Endothelial cell of umbilical vein (primary cell): ENCODE measurements around the gene ABLIM1. TPM values are rescaled to one million over a fixed set of nuclear protein-coding genes. Genes with fewer than 3 reads are reported as not detected.

Source experiments
- BruUV-seq: library from RNA; stranded (reverse); fragments of 400-500 nt; replicated peaks from 2 replicates; lab custom pipeline; 2021; lab: Mats Ljungman, UMichigan
- CTCF ChIA-PET: fragments of 300-600, 350-600 bp; sonication (Branson Sonifier 250); formaldehyde crosslinking; loops from one replicate; lab custom pipeline; 2021; ENCODE audit warnings: antibody characterized with exemption, inconsistent platforms; lab: Charles Lee
- POLR2A ChIA-PET: fragments of 300-600, 350-600 bp; sonication (Branson Sonifier 250); formaldehyde crosslinking; loops from one replicate; lab custom pipeline; 2021; ENCODE audit warnings: antibody characterized with exemption, inconsistent platforms; lab: Charles Lee
- DNase-seq: peaks from one replicate; pipeline ENCODE4 v3.0.0-alpha.2; 2011; ENCODE audit warnings: low read depth, low spot score
- FAIRE-seq: peaks from 2 replicates; lab custom pipeline; 2011; peaks lifted over from hg19 to GRCh38; lab: Jason Lieb, UNC
- H2AFZ ChIP-seq: 2 replicates; pipeline ENCODE4 v1.6.0; 2012; ENCODE audit warnings: low read depth, low read length, control low read depth, inconsistent platforms
- H3K27ac ChIP-seq: 2 replicates; pipeline ENCODE4 v1.5.1; 2011; ENCODE audit warnings: low read depth, mild to moderate bottlenecking, control low read depth, low read length, moderate library complexity; ENCODE audit not compliant: insufficient read depth
- H3K27me3 ChIP-seq, 2 experiments: 2 replicates each; pipeline versions ENCODE4 v1.6.0 to v1.6.1; 2011; ENCODE audit warnings: low read length in 2 of 2, mixed read lengths in 1 of 2; ENCODE audit not compliant: control insufficient read depth in 2 of 2, insufficient read depth in 2 of 2
- H3K36me3 ChIP-seq, 2 experiments: 2 replicates in 1 of 2; 3 replicates in 1 of 2; pipeline ENCODE4 v1.5.1; 2011; ENCODE audit warnings: low read length in 2 of 2, mild to moderate bottlenecking in 1 of 2, moderate library complexity in 1 of 2; ENCODE audit not compliant: control insufficient read depth in 2 of 2, insufficient read depth in 2 of 2; ENCODE audit errors: extremely low read depth in 1 of 2
- H3K4me1 ChIP-seq: 3 replicates; pipeline ENCODE4 v1.5.1; 2011; ENCODE audit warnings: mild to moderate bottlenecking, low read length; ENCODE audit not compliant: control insufficient read depth, insufficient read depth; ENCODE audit errors: extremely low read depth
- H3K4me2 ChIP-seq: 2 replicates; pipeline ENCODE4 v1.6.1; 2011; ENCODE audit warnings: low read length, control low read depth, mixed read lengths; ENCODE audit not compliant: insufficient read depth
- H3K4me3 ChIP-seq, 3 experiments: fragments of 200-600 bp in 1 of 3; sonication (generic), shearing (Covaris generic) in 1 of 3; replicated peaks in 1 of 3; 2 replicates each; pipeline ENCODE4 v1.5.1; 2011 to 2016; ENCODE audit warnings: control low read depth in 3 of 3, low read length in 3 of 3, mild to moderate bottlenecking in 2 of 3, inconsistent platforms in 1 of 3, low read depth in 1 of 3, moderate library complexity in 1 of 3; ENCODE audit not compliant: insufficient read depth in 1 of 3
- H3K79me2 ChIP-seq: 2 replicates; pipeline ENCODE4 v1.6.0; 2012; ENCODE audit warnings: low read length, inconsistent platforms; ENCODE audit not compliant: control insufficient read depth, insufficient read depth
- H3K9ac ChIP-seq: replicated peaks from 2 replicates; pipeline ENCODE3; 2011; ENCODE audit warnings: low read length, control low read depth; ENCODE audit not compliant: insufficient read depth; ENCODE audit errors: extremely low read depth
- H3K9me1 ChIP-seq: replicated peaks from 3 replicates; pipeline ENCODE4 v1.6.0; 2011; ENCODE audit warnings: mild to moderate bottlenecking, low read length; ENCODE audit not compliant: control insufficient read depth, insufficient read depth; ENCODE audit errors: extremely low read depth
- H3K9me3 ChIP-seq: replicated peaks from 2 replicates; pipeline ENCODE4 v1.5.1; 2012; ENCODE audit warnings: low read length, inconsistent platforms; ENCODE audit not compliant: control insufficient read depth, insufficient read depth
- H4K20me1 ChIP-seq: replicated peaks from 2 replicates; pipeline ENCODE3; 2011; ENCODE audit warnings: mild to moderate bottlenecking, low read length; ENCODE audit not compliant: control insufficient read depth, insufficient read depth; ENCODE audit errors: extremely low read depth
- CTCF ChIP-seq, 2 donors: IDR thresholded peaks; 1 replicate in 1 of 2; 2 replicates in 1 of 2; pipeline ENCODE4 v1.5.1; 2011; ENCODE audit warnings: low read length in 2 of 2, mild to moderate bottlenecking in 2 of 2, moderate library complexity in 2 of 2, control low read depth in 1 of 2, inconsistent platforms in 1 of 2, low read depth in 1 of 2; ENCODE audit not compliant: insufficient read depth in 1 of 2; ENCODE audit errors: extremely low read depth in 1 of 2
- EZH2 ChIP-seq: IDR thresholded peaks from 2 replicates; pipeline ENCODE4 v1.6.1; 2012; ENCODE audit warnings: borderline replicate concordance, low read depth, mild to moderate bottlenecking, moderate library complexity, low read length, inconsistent platforms; ENCODE audit not compliant: severe bottlenecking
- FOS ChIP-seq: IDR thresholded peaks from 2 replicates; pipeline ENCODE4 v1.6.1; 2011; ENCODE audit warnings: mild to moderate bottlenecking, low read length, moderate library complexity, borderline replicate concordance; ENCODE audit not compliant: insufficient read depth
- GATA2 ChIP-seq: IDR thresholded peaks from 2 replicates; pipeline ENCODE4 v1.7.0; 2011; ENCODE audit warnings: low read depth, mild to moderate bottlenecking, moderate library complexity, mixed read lengths, low read length; ENCODE audit not compliant: insufficient read length, insufficient read depth
- JUN ChIP-seq: IDR thresholded peaks from 2 replicates; pipeline ENCODE4 v1.6.1; 2011; ENCODE audit warnings: borderline replicate concordance, low read depth; ENCODE audit not compliant: insufficient read length, insufficient read depth
- MAX ChIP-seq: IDR thresholded peaks from 2 replicates; pipeline ENCODE4 v1.6.1; 2011; ENCODE audit not compliant: insufficient read depth, insufficient read length
- MYC ChIP-seq: IDR thresholded peaks from one replicate; pipeline ENCODE4 v1.6.1; 2011; ENCODE audit warnings: mild to moderate bottlenecking, low read depth, low read length
- POLR2A ChIP-seq: IDR thresholded peaks from 2 replicates; pipeline ENCODE4 v1.6.1; 2012; ENCODE audit warnings: low read depth, mild to moderate bottlenecking, control low read depth, low read length
- POLR2AphosphoS5 ChIP-seq: IDR thresholded peaks from 2 replicates; pipeline ENCODE4 v1.6.1; 2012; ENCODE audit warnings: low read depth, mild to moderate bottlenecking, control low read depth, low read length, moderate library complexity; ENCODE audit not compliant: insufficient read depth
- dilution Hi-C: fragments of 300-500 bp; cut with MboI; formaldehyde crosslinking; loops from one replicate; pipeline ENCODE4 v1.15.0; 2019; ENCODE audit warnings: low sequenced_read_pairs; ENCODE audit not compliant: extremely low pct_ligation_motif_present
- intact Hi-C: fragments of 100-400 bp; cut with micrococcal nuclease; formaldehyde crosslinking; loops from one replicate; pipeline ENCODE4 v1.10.0; 2022
- polyA plus RNA-seq, 4 experiments: library from polyadenylated mRNA; depleted of rRNA in 3 of 4; stranded (reverse) in 3 of 4; unstranded in 1 of 4; fragments of >200 nt; gene quantifications; 2 replicates each; pipeline versions ENCODE4 v1.2.1 to v1.2.3, GENCODE V29; 2011 to 2012; ENCODE audit warnings: missing spikeins in 1 of 4
- total RNA-seq: library from RNA; stranded (reverse); gene quantifications from 2 replicates; pipeline ENCODE4 v1.2.3, GENCODE V29; 2021

The ABLIM1 gene
- total and polyA plus RNA-seq, 2 donors (not counting 3 experiments of a cell fraction or from before 2014, with no cell fraction given), result 128 to 235 TPM

GRCh38 chr10:114665406-114665805, 7.3 kb upstream of the ABLIM1 start:
- FAIRE-seq (peak; percentile 54), DNase-seq (peak; percentile 64)
- dilution Hi-C loops, result no loop called here
- no peaks in the 10 kb centered on the region for H3K9me3 ChIP-seq
- no peaks in the 10 kb centered on the region for H4K20me1 ChIP-seq
- BruUV-seq, result no TSS peak
- CTCF ChIA-PET, result no interaction called here
- no peaks in the 10 kb centered on the region for H3K79me2 ChIP-seq
- intact Hi-C loops, result no loop called here
- H3K4me3 ChIP-seq, result no peak overlapping the region
- POLR2A ChIA-PET, result no interaction called here
- H3K9ac ChIP-seq, result no peak overlapping the region
- peaks cover 7% of the 10 kb centered on the region for H3K4me1 ChIP-seq
- no peak overlapping the region for H3K27ac ChIP-seq
- H3K4me2 ChIP-seq, result no peak overlapping the region
- H2AFZ ChIP-seq, result no peak overlapping the region
- no peaks in the 10 kb centered on the region for H3K9me1 ChIP-seq
- no peak for TF ChIP-seq POLR2A
- TF ChIP-seq FOS, result no peak
- no peak for TF ChIP-seq MAX
- TF ChIP-seq MYC, result no peak
- TF ChIP-seq POLR2AphosphoS5, result no peak
- TF ChIP-seq EZH2, result no peak
- no peak for TF ChIP-seq CTCF (IDR thresholded peaks at IDR 0.05; ENCODE audit: extremely low read depth in 1 of 2, insufficient read depth in 1 of 2, low read depth in 1 of 2, low read length in 2 of 2)
- TF ChIP-seq JUN, result no peak
- no peak for TF ChIP-seq GATA2
- H3K27me3 ChIP-seq, result no peaks in the 10 kb centered on the region
- H3K36me3 ChIP-seq, result no peaks in the 10 kb centered on the region
